Caki2 (cell line): ENCODE data around the gene CRYBG2. TPM values are rescaled to one million over a fixed set of nuclear protein-coding genes. Genes with fewer than 3 reads are reported as not detected.
"Not testable (repeated sequence)": the region's sequence is repeated elsewhere in the genome, so short reads cannot be mapped to it uniquely, and the experiment has no call there.

Experiments
- DNase-seq: peaks from one replicate; pipeline ENCODE4 v3.0.0-alpha.2; 2015; ENCODE audit warnings: low read depth
- in situ Hi-C: cut with HindIII; loops from 2 replicates; pipeline ENCODE4 v1.10.0; 2016; ENCODE audit warnings: low sequenced_read_pairs, low pct_unique_long_range_greater_than_20kb, mixed read lengths
- total RNA-seq: library from RNA; depleted of rRNA; stranded (reverse); fragments of >200 nt; shearing (Covaris generic); gene quantifications from 2 replicates; pipeline ENCODE4 v1.2.3, GENCODE V29; 2014; ENCODE audit warnings: low replicate concordance; rRNA removed

Gene CRYBG2, protein sequence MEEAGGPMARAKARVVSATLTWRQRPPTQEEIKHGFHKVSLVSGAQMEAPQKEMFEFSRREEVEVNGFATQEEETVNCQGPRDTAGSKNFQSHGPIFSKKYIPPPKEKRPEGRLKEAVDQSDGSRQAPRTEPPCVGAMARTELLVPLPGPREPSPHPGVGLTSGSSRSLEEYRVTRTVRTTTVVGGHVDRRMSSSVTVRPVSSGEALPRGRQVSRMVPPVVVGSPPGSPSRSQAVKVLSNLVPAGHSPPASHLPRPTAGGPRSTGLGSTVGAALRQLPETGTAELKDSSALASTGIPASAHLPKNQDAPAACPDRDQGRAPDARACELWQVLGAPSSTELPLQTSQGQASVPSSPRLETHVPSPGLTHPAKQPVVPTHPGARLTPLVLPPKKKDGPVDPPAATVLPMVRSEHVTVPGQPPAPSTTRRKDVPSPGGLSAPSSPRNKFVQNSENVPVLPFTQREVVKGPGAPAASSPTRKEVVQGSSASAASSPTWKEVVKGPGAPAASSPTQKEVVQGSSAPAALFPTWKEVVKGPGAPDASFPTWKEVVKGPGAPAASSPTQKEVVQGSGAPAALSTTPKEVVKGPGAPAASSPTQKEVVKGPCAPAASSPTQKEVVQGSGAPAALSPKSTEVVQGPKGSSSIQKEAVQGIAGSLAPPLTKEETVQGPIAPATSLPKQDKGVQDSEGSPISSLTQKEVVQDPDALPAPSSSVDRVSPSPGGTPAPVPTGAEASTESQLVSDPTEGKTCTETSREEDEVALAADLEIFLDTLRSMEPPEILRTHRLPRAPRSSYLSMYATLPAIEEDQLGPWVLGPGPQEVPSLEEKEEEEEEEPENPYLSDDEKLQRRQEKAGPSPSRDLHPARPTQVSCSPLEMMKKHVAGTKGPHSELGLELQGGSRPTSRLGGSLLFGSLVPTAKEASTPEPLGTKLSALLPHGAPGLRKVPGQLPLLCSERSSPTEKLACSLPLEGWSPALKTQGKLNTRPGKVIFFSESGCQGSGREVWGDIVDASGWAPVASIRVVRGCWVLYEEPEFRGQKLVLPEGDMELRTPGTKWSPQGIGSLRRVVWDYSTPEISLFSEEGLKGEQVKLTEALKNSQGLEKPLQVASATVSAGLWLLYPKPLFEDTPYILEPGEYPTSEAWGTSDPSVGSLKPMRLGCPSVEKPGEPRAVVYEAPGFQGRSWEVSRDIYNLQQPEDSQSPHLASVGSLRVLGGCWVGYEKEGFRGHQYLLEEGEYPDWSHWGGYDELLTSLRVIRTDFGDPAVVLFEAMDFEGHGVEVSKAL (N-terminal part only)
- total RNA-seq = 13.2 TPM in 1 of 2 replicates, not detected in the other

DNA sequence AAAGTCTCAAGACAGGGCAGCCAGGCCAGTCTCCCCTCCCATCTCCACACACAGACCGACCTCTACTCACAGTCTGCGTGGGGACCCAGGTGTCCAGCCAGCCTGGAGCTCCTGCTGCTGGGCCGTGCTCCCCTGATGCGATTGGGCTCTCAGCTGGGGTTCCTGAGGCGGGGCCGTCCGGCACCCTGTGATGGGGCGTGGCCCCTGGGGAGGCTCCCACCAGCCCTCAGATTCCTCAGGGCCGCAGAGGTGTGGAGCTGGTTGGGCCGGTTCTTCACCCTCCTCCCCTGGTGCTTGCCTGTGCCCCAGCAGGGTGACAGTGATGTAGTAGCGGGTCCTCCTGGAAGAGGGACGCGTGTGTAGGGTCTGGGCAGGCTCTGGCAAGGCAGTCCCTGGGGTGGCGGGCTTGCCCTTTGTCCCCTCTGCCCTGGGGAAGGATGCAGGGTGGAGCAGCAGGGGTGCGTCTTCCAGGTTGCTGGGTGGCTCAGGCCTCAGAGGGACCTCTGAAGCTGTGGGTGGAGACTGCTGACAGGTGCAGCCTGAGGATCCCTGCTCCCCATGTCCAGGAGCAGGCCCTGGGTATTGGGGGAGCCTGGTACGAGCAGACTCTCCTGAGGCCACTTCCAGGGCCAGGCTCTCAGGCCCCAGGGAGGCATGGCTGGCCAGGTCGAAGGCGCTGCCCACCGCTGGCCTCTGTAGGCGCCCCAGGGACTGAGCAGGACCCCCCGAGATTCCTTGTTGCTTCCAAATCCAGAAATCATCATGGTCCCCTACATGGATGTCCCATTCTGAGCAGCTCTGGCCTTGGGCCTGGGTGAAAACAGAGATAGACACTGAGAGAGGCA lies at the start of gene CRYBG2:
CRYBG2 (minus strand) TSS at position 155 of the 845 bp plus-strand sequence. CDS start 7,473 bp downstream, outside the sequence.
- in situ Hi-C loops = no loop called here
- DNase-seq = no peak

DNA sequence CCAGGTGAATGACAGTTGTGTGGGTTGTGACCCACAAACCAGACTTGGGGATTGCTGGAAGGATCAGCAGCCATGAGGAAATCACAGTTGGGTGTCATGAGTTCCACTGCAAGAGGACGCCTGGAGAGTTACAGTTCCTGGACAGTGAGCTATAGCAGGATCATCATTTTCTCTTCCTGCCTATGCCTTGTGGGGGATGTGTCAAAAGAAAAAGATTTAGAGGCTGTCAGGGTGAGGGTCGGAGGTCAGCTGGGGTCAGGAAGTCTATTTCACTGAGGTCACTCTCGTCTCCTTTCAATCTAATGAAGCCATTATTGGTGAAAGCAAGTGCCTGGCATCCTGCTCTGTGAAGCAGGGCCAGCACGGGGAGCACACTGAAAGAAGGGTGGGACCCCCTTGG lies 49.7 kb upstream of the CRYBG2 start:
- DNase-seq = no peak
- in situ Hi-C loops = no loop called here

- in situ Hi-C loops = no loop called here
- no peak for DNase-seq
Observed at GRCh38 chr1:26401891-26402290, 48.0 kb upstream of the CRYBG2 start.

GRCh38 chr1:26399034-26399433 lies 45.1 kb upstream of the CRYBG2 start:
- in situ Hi-C loops = no loop called here
- no peak for DNase-seq

GRCh38 chr1:26395754-26396153 lies 41.8 kb upstream of the CRYBG2 start:
- in situ Hi-C loops = no loop called here
- no peak for DNase-seq

DNA sequence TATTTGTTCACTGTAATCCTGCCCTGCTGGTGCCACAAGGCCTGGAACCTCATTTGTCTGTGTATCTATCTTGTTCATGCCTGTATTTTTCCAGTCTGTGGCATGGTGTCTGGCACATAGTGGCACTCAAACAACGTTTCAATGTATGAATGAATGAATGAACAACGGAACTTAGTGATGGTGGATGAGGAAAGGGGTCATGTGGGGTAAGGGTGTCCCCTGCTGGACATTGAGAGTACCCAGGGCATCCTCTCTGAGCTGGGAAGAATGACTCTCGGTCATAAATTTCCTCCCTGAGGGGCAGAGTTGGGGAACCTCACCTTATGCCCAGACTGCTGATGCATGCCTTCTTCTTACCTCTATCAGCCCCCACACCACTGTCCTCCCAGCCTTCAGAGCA lies 37.5 kb upstream of the CRYBG2 start:
- no peak for DNase-seq
- in situ Hi-C loops = no loop called here

GRCh38 chr1:26389604-26390247 lies 35.8 kb upstream of the CRYBG2 start:
- in situ Hi-C loops = no loop called here
- no peak for DNase-seq

DNA sequence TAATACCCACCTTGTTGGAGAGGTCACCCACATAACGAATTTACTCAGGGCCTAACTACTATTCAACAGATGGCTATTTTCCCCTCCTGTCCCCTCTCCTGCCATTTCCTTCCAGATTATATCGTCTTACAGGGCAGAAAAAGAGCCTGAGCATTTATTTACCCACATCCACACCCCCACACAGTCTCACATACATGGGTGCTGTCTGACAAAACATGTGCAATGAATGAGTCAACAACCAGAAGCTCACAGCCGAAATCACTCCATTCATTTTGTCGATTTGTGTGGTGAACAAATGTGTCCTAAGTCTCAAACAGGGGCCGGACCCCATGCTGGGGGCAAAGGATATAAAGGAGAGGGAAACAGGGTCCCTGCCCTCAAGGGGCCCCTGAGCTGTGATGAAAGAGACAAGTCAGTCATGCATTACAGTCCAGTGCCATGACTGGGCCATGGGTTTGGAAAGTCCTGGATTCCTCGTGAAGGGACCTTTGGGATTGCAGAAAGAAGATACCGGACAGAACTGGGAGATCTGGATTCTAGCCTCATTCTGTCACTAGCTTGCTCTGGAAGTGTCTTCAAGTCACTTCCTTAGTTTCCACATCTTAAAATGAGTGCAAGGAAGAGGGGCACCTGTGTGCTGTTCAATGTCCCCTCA lies 35.0 kb upstream of the CRYBG2 start:
- DNase-seq = no peak
- in situ Hi-C loops = no loop called here

GRCh38 chr1:26387447-26387846 lies 33.5 kb upstream of the CRYBG2 start:
- DNase-seq = peak; percentile 23
- in situ Hi-C loops = no loop called here

GRCh38 chr1:26385063-26385462 lies 31.1 kb upstream of the CRYBG2 start:
- in situ Hi-C loops, DNase-seq: not testable (repeated sequence)

- DNase-seq = no peak
- in situ Hi-C loops = no loop called here
Observed at GRCh38 chr1:26384076-26384475, 30.1 kb upstream of the CRYBG2 start.

GRCh38 chr1:26378879-26379251 lies 24.9 kb upstream of the CRYBG2 start:
- in situ Hi-C loops = no loop called here
- no peak for DNase-seq

- in situ Hi-C loops = no loop called here
- peak; percentile 34 for DNase-seq
Observed at GRCh38 chr1:26378088-26378878, 24.4 kb upstream of the CRYBG2 start.

DNA sequence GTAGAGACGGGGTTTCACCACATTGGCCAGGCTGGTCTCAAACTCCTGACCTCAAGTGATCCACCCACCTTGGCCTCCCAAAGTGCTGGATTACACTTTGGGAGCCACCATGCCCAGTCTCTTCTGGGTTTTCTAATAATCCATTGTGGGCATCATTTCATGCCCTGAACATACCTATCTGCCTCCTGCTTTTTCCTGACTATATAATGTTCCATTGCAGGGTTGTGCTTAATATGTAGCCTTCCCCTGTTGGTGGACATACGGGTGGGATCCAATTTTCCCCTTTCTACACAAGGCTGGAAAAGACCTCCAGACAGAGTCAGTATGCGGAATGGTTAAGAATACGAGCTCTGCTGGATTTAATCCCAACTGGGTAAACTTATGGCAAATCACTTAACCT lies 22.1 kb upstream of the CRYBG2 start:
- in situ Hi-C loops = no loop called here

DNA sequence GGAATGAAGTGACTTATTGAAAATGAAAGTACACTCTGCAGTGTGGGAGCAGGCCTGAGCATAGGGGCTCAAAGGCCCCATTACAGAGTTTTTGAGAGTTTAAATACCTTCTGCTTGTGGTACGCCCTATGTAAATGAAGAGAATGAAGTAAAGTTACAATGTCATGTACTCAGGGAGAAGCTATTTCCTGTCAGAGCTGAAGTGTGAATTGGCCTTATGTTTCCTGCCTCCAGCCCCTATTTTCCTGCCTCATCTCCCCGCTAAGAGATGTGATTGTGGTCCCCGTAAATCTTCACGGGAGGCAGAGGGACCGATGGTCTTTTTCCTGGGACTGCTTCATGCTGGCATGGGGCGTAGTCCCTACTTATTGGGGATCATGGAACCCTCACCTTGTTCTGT lies 21.2 kb upstream of the CRYBG2 start:
- in situ Hi-C loops = no loop called here
- DNase-seq = no peak

More for the DNA sequence above, 22.1 kb upstream of the CRYBG2 start:
- DNase-seq = no peak

GRCh38 chr1:26374361-26374760 lies 20.4 kb upstream of the CRYBG2 start:
- in situ Hi-C loops, DNase-seq: not testable (repeated sequence)
